Measurements from ENCODE around the gene TTC1. TPM values are rescaled to one million over a fixed set of nuclear protein-coding genes. Genes with fewer than 3 reads are reported as not detected.
"Not testable (repeated sequence)": the region's sequence is repeated elsewhere in the genome, so short reads cannot be mapped to it uniquely, and the experiment has no call there.

Gene TTC1
- total RNA-seq, 3 donors from 2014 or later (not counting 1 experiment from before 2014, with no cell fraction given), result 28.1 to 34.9 (median 33.6) TPM

GRCh38 chr5:160060001-160060400 is 51.1 kb downstream of the TTC1 start:
- H3K27ac Mint-ChIP-seq, result no peak overlapping the region
- no peaks in the 10 kb centered on the region for H3K9me3 Mint-ChIP-seq
- no peaks in the 10 kb centered on the region for H3K4me1 Mint-ChIP-seq
- Histone ChIP-seq H3K27ac (ENCODE audit: low read length) (no peak overlapping the region), H3K27me3 (ENCODE audit: control insufficient read depth, insufficient read depth, low read length) (no peaks in the 10 kb centered on the region), H3K9me3 (ENCODE audit: control insufficient read depth, insufficient read depth, low read length) (no peaks in the 10 kb centered on the region), H3K4me3 (ENCODE audit: low read length) (no peak overlapping the region), H3K36me3 (ENCODE audit: control insufficient read depth, insufficient read depth, low read length) (peaks cover 40% of the 10 kb centered on the region), H3K4me1 (ENCODE audit: control insufficient read depth, insufficient read depth, low read length) (no peaks in the 10 kb centered on the region)
- H3K27me3 Mint-ChIP-seq (ENCODE audit: low read depth in 2 of 2), result no peaks in the 10 kb centered on the region
- H3K36me3 Mint-ChIP-seq, result peaks cover 8% of the 10 kb centered on the region
- H3K4me3 Mint-ChIP-seq, result no peak overlapping the region
- DNase-seq, result no peak
- no peak for ATAC-seq
- 97% methylated on average over 4 of the region's 4 CpGs for WGBS (ENCODE audit: insufficient coverage)
- TF ChIP-seq, protein P1, sequence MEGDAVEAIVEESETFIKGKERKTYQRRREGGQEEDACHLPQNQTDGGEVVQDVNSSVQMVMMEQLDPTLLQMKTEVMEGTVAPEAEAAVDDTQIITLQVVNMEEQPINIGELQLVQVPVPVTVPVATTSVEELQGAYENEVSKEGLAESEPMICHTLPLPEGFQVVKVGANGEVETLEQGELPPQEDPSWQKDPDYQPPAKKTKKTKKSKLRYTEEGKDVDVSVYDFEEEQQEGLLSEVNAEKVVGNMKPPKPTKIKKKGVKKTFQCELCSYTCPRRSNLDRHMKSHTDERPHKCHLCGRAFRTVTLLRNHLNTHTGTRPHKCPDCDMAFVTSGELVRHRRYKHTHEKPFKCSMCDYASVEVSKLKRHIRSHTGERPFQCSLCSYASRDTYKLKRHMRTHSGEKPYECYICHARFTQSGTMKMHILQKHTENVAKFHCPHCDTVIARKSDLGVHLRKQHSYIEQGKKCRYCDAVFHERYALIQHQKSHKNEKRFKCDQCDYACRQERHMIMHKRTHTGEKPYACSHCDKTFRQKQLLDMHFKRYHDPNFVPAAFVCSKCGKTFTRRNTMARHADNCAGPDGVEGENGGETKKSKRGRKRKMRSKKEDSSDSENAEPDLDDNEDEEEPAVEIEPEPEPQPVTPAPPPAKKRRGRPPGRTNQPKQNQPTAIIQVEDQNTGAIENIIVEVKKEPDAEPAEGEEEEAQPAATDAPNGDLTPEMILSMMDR (IDR thresholded peaks at IDR 0.05), result no peak
- intact Hi-C loops (cut with micrococcal nuclease), result no loop called here

DNA sequence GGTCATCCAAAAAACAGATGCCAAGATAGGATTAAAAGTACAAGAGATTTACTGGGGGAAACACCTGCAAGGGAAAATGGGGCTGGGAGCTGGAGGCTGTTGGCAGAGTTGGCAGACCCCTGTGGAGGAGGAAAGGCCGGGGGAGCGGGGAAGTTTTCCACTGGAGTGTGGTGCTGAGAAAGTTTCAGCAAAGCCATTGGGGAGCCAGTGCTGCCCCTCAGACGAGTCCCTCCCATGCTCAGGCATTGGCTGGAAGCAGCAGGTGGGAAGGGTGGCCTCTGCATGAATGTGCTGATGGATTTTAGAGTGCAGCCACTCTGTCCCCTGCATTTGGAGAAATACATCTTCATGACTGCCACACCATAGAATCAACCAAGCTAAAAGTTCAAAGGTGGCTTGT is 52.8 kb downstream of the TTC1 start:
- WGBS (ENCODE audit: insufficient coverage), result 100% methylated on average over 3 of the region's 3 CpGs
- peaks cover 15% of the 10 kb centered on the region for H3K36me3 Mint-ChIP-seq

DNA sequence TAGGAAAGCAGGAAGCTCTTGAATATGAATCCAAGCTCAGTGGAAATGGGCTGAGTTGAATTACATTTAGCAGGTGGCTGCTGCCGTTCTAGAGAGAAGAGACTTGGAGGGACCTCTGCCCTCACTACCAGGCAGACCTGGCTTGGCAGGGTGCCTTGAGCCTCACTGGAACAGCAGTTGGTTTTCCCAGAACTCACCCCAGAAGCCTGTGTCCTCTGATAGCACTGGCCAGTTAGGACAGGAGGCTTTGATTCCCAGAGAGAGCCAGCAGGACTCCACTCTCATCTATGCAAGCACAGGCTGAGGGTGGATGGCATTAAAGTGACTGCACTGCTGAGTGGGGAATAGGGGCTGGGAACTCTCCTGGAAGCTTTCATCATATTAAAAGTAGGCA is 55.5 kb downstream of the TTC1 start:
- Histone ChIP-seq H3K36me3 (ENCODE audit: control insufficient read depth, insufficient read depth, low read length) (peaks cover 31% of the 10 kb centered on the region), H3K9me3 (ENCODE audit: control insufficient read depth, insufficient read depth, low read length) (no peaks in the 10 kb centered on the region), H3K4me3 (ENCODE audit: low read length) (no peak overlapping the region), H3K27ac (ENCODE audit: low read length) (no peak overlapping the region), H3K27me3 (ENCODE audit: control insufficient read depth, insufficient read depth, low read length) (no peaks in the 10 kb centered on the region), H3K4me1 (ENCODE audit: control insufficient read depth, insufficient read depth, low read length) (no peaks in the 10 kb centered on the region)
- H3K9me3 Mint-ChIP-seq, result no peaks in the 10 kb centered on the region
- TF ChIP-seq, protein P1 (IDR thresholded peaks at IDR 0.05), result no peak
- no peak for DNase-seq
- peaks cover 0 to 4% of the 10 kb centered on the region in 2 donors for H3K4me1 Mint-ChIP-seq
- no peak for ATAC-seq
- H3K27me3 Mint-ChIP-seq (ENCODE audit: low read depth in 2 of 2), result no peaks in the 10 kb centered on the region
- H3K27ac Mint-ChIP-seq, result no peak overlapping the region
- 94% methylated on average over 1 of the region's 1 CpG for WGBS (ENCODE audit: insufficient coverage)
- intact Hi-C loops (cut with micrococcal nuclease), result no loop called here
- no peak overlapping the region for H3K4me3 Mint-ChIP-seq
- peaks cover 15% of the 10 kb centered on the region for H3K36me3 Mint-ChIP-seq

More for the DNA sequence above, 52.8 kb downstream of the TTC1 start:
- H3K27me3 Mint-ChIP-seq (ENCODE audit: low read depth in 2 of 2), result no peaks in the 10 kb centered on the region
- H3K9me3 Mint-ChIP-seq, result no peaks in the 10 kb centered on the region
- H3K27ac ChIP-seq (ENCODE audit: low read length), result no peak overlapping the region
- ATAC-seq (no peak), DNase-seq (no peak)
- H3K36me3 ChIP-seq (ENCODE audit: control insufficient read depth, insufficient read depth, low read length), result peaks cover 37% of the 10 kb centered on the region
- H3K4me3 Mint-ChIP-seq, result no peak overlapping the region
- no peak overlapping the region for H3K4me3 ChIP-seq (ENCODE audit: low read length)
- TF ChIP-seq, protein P1 (IDR thresholded peaks at IDR 0.05), result no peak
- H3K4me1 Mint-ChIP-seq, result no peaks in the 10 kb centered on the region
- no peaks in the 10 kb centered on the region for H3K9me3 ChIP-seq (ENCODE audit: control insufficient read depth, insufficient read depth, low read length)
- no peaks in the 10 kb centered on the region for H3K4me1 ChIP-seq (ENCODE audit: control insufficient read depth, insufficient read depth, low read length)
- H3K27ac Mint-ChIP-seq, result peak overlapping the region in 1 of 2 donors; percentile 3
- no peaks in the 10 kb centered on the region for H3K27me3 ChIP-seq (ENCODE audit: control insufficient read depth, insufficient read depth, low read length)
- intact Hi-C loops (cut with micrococcal nuclease), result no loop called here

DNA sequence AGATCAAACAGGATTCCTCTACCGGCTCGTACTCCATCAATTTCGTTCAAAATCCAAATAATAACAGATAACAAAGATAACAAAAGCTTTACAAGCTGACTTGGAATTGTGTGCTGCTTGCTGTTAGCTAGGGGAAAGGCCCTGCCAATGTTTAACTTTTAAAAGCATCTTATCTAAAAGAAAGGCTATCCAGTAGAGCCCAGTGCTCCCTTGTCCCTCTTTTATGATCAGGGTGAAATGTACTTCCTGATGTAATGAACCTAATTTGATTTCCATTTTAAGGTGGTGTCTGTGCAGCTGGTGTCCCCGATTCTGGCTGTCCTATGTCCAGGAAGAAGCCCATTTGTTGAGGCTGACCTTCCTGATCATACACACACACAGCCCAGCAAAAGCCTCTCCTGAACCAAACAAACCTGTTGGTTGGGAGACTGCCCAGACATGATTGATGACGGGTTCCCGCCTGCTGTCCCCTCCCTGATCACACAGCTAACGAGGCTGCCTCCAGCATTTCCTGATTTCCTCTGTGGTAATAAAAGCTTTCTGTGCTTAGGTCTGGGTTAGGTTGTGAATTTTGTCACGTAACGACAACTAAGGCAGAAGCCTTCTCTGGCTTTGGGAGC is 56.2 kb downstream of the TTC1 start:
- no peaks in the 10 kb centered on the region for H3K4me1 ChIP-seq (ENCODE audit: control insufficient read depth, insufficient read depth, low read length)
- H3K36me3 Mint-ChIP-seq, result peaks cover 15% of the 10 kb centered on the region
- H3K4me3 ChIP-seq (ENCODE audit: low read length), result no peak overlapping the region
- H3K27me3 ChIP-seq (ENCODE audit: control insufficient read depth, insufficient read depth, low read length), result no peaks in the 10 kb centered on the region
- no peaks in the 10 kb centered on the region for H3K27me3 Mint-ChIP-seq (ENCODE audit: low read depth in 2 of 2)
- H3K9me3 Mint-ChIP-seq, result no peaks in the 10 kb centered on the region
- TF ChIP-seq, protein P1 (IDR thresholded peaks at IDR 0.05), result no peak
- H3K4me1 Mint-ChIP-seq, result peaks cover 0 to 4% of the 10 kb centered on the region in 2 donors
- 87% methylated on average over 8 of the region's 9 CpGs for WGBS (ENCODE audit: insufficient coverage)
- H3K9me3 ChIP-seq (ENCODE audit: control insufficient read depth, insufficient read depth, low read length), result no peaks in the 10 kb centered on the region
- ATAC-seq (no peak), DNase-seq (no peak)
- no peak overlapping the region for H3K27ac ChIP-seq (ENCODE audit: low read length)
- H3K4me3 Mint-ChIP-seq, result no peak overlapping the region
- no peak overlapping the region for H3K27ac Mint-ChIP-seq
- intact Hi-C loops (cut with micrococcal nuclease), result no loop called here
- H3K36me3 ChIP-seq (ENCODE audit: control insufficient read depth, insufficient read depth, low read length), result peaks cover 28% of the 10 kb centered on the region

DNA sequence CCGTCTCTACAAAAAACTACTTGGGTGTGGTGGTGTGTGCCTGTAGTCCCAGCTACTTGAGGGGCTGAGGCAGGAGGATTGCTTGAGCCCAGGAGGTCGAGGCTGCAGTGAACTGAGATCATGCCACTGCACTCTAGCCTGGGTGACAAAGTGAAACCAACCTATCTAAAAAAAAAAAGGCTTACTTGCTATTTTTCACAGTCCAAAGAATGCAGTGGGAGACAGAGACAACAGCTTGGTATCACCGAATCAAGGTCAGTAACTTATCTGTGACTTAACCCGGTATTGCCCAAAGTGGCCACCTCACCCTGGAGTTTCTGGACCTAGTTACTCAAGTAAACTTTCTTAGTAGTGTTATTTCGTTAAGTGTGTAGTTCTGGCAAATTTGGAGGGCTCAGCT is 60.2 kb downstream of the TTC1 start:
- H3K36me3 Mint-ChIP-seq; H3K27me3 ChIP-seq (ENCODE audit: control insufficient read depth, insufficient read depth, low read length); DNase-seq; intact Hi-C loops (cut with micrococcal nuclease); H3K27me3 Mint-ChIP-seq (ENCODE audit: low read depth in 2 of 2); H3K27ac ChIP-seq (ENCODE audit: low read length); H3K27ac Mint-ChIP-seq; H3K4me3 Mint-ChIP-seq; H3K9me3 ChIP-seq (ENCODE audit: control insufficient read depth, insufficient read depth, low read length); H3K4me1 Mint-ChIP-seq; ATAC-seq; H3K9me3 Mint-ChIP-seq; H3K4me3 ChIP-seq (ENCODE audit: low read length); H3K4me1 ChIP-seq (ENCODE audit: control insufficient read depth, insufficient read depth, low read length): not testable (repeated sequence)
- 92% methylated on average over 5 of the region's 5 CpGs for WGBS (ENCODE audit: insufficient coverage)
- peaks cover 13% of the 10 kb centered on the region for H3K36me3 ChIP-seq (ENCODE audit: control insufficient read depth, insufficient read depth, low read length)

Measured in natural killer cell (primary cell).